HCT116 (cell line): ENCODE data around the gene RUNX2. TPM values are rescaled to one million over a fixed set of nuclear protein-coding genes. Genes with fewer than 3 reads are reported as not detected.

Experiments used
- ATAC-seq: fragments of 200-7000 bp; cut with Tn5 transposase; 2 replicates; pipeline ENCODE4 v1.9.1; 2020; ENCODE audit warnings: mild to moderate bottlenecking, moderate library complexity
- BruUV-seq: library from RNA; stranded (reverse); fragments of 400-500 nt; replicated peaks from 2 replicates; lab custom pipeline; 2021; lab: Mats Ljungman, UMichigan
- CTCF ChIA-PET: fragments of 300-600 bp; sonication (Branson Sonifier 250); formaldehyde crosslinking; loops from one replicate; lab custom pipeline; 2021; ENCODE audit warnings: antibody characterized with exemption; lab: Charles Lee
- POLR2A ChIA-PET: fragments of 300-600, 350-600 bp; sonication (Branson Sonifier 250); formaldehyde crosslinking; loops from one replicate; lab custom pipeline; 2021; ENCODE audit warnings: antibody characterized with exemption; lab: Charles Lee
- RAD21 ChIA-PET, 2 experiments: fragments of 300-600 bp; sonication (Branson Sonifier 250); formaldehyde crosslinking; loops; one replicate each; lab custom pipeline; 2023; ENCODE audit warnings: low total read pairs in 2 of 2; ENCODE audit not compliant: uncharacterized antibody in 2 of 2, unreplicated experiment in 2 of 2, low non-redundant PET in 1 of 2; lab: Charles Lee
- DNase-seq: peaks from one replicate; pipeline ENCODE4 v3.0.0-alpha.2; 2010; ENCODE audit warnings: low read depth, low spot score
- H2AFZ ChIP-seq: fragments of 200-600 bp; shearing (Covaris generic), sonication (generic); 2 replicates; pipeline ENCODE4 v1.6.1; 2017; ENCODE audit warnings: low read depth, mixed run types, mixed read lengths, antibody characterized with exemption, low read length; ENCODE audit not compliant: poor library complexity, severe bottlenecking
- H3K27ac ChIP-seq: 2 replicates; pipeline ENCODE4 v1.5.1; 2012; ENCODE audit warnings: low read depth, low read length
- H3K27me3 ChIP-seq: fragments of 200-600 bp; sonication (generic); 2 replicates; pipeline ENCODE4 v1.6.1; 2016; ENCODE audit warnings: mixed run types, low read length, mixed read lengths; ENCODE audit not compliant: insufficient read depth
- H3K36me3 ChIP-seq, 2 experiments: fragments of 200-500 bp in 1 of 2; fragments of 200-600 bp in 1 of 2; sonication (Bioruptor generic) in 1 of 2; sonication (generic) in 1 of 2; 2 replicates each; pipeline versions ENCODE4 v1.5.1 to v1.6.1; 2014 to 2016; ENCODE audit warnings: low read length in 2 of 2, inconsistent platforms in 1 of 2, mixed read lengths in 1 of 2, mixed run types in 1 of 2; ENCODE audit not compliant: insufficient read depth in 2 of 2, control insufficient read depth in 1 of 2
- H3K4me1 ChIP-seq, 2 experiments: fragments of 200-600 bp in 1 of 2; sonication (generic) in 1 of 2; 2 replicates each; pipeline versions ENCODE4 v1.5.1 to v1.6.1; 2012 to 2017; ENCODE audit warnings: low read length in 2 of 2, inconsistent platforms in 1 of 2, mild to moderate bottlenecking in 1 of 2, mixed read lengths in 1 of 2, mixed run types in 1 of 2, moderate library complexity in 1 of 2; ENCODE audit not compliant: insufficient read depth in 2 of 2, control insufficient read depth in 1 of 2
- H3K4me2 ChIP-seq: fragments of 200-600 bp; sonication (generic); 2 replicates; pipeline ENCODE4 v1.6.1; 2017; ENCODE audit warnings: mixed run types, low read length, mixed read lengths
- H3K4me3 ChIP-seq, 2 experiments: fragments of 200-600 bp in 1 of 2; sonication (generic) in 1 of 2; replicated peaks in 1 of 2; 2 replicates each; pipeline ENCODE4 v1.5.1; 2011 to 2016; ENCODE audit warnings: low read length in 2 of 2, control low read depth in 1 of 2, low read depth in 1 of 2, mild to moderate bottlenecking in 1 of 2, mixed read lengths in 1 of 2, mixed run types in 1 of 2
- H3K79me2 ChIP-seq: fragments of 200-600 bp; sonication (generic); 2 replicates; pipeline ENCODE4 v1.6.1; 2017; ENCODE audit warnings: mild to moderate bottlenecking, mixed run types, low read length, moderate library complexity, mixed read lengths; ENCODE audit not compliant: insufficient read depth
- H3K9ac ChIP-seq: fragments of 200-600 bp; sonication (generic); 2 replicates; pipeline ENCODE4 v1.6.1; 2016; ENCODE audit warnings: low read length, mixed read lengths
- H3K9me2 ChIP-seq: fragments of 200-600 bp; sonication (generic), shearing (Covaris generic); 2 replicates; pipeline ENCODE4 v1.6.1; 2017; ENCODE audit warnings: mixed run types, mild to moderate bottlenecking, moderate library complexity; ENCODE audit not compliant: insufficient read depth
- H3K9me3 ChIP-seq, 2 experiments: fragments of 200-500 bp in 1 of 2; fragments of 200-600 bp in 1 of 2; sonication (Bioruptor generic) in 1 of 2; sonication (generic) in 1 of 2; 2 replicates each; pipeline ENCODE4 v1.6.1; 2014 to 2017; ENCODE audit warnings: low read length in 2 of 2, mixed read lengths in 2 of 2, inconsistent platforms in 1 of 2, low read depth in 1 of 2, mild to moderate bottlenecking in 1 of 2, mixed run types in 1 of 2, moderate library complexity in 1 of 2; ENCODE audit not compliant: control insufficient read depth in 1 of 2, insufficient read depth in 1 of 2
- H4K20me1 ChIP-seq: fragments of 200-600 bp; sonication (generic), shearing (Covaris generic); 2 replicates; pipeline ENCODE4 v1.6.1; 2017; ENCODE audit warnings: mixed run types, mild to moderate bottlenecking, moderate library complexity; ENCODE audit not compliant: insufficient read depth
- CBX3 ChIP-seq: IDR thresholded peaks from 2 replicates; pipeline ENCODE4 v1.6.1; 2012; ENCODE audit warnings: low read depth
- CEBPB ChIP-seq: IDR thresholded peaks from 2 replicates; pipeline ENCODE4 v1.6.1; 2012; ENCODE audit warnings: low read depth
- EGR1 ChIP-seq: IDR thresholded peaks from 2 replicates; pipeline ENCODE4 v1.6.1; 2012; ENCODE audit warnings: low read depth
- EZH2 ChIP-seq: fragments of 200-600 bp; sonication (generic); IDR thresholded peaks from 2 replicates; pipeline ENCODE4 v1.6.1; 2017; ENCODE audit warnings: antibody characterized with exemption, mixed run types
- FOSL1 ChIP-seq: IDR thresholded peaks from 2 replicates; pipeline ENCODE4 v1.6.1; 2012; ENCODE audit warnings: low read depth
- JUND ChIP-seq: IDR thresholded peaks from 2 replicates; pipeline ENCODE4 v1.6.1; 2012
- SIN3A ChIP-seq: IDR thresholded peaks from 2 replicates; pipeline ENCODE4 v1.6.1; 2012; ENCODE audit warnings: low read depth
- SRF ChIP-seq: IDR thresholded peaks from 2 replicates; pipeline ENCODE4 v1.6.1; 2012; ENCODE audit warnings: low read depth
- TCF7L2 ChIP-seq: IDR thresholded peaks from 2 replicates; pipeline ENCODE4 v1.7.0; 2011; ENCODE audit warnings: borderline replicate concordance, inconsistent platforms; ENCODE audit not compliant: insufficient read depth, insufficient read length; ENCODE audit errors: extremely low read depth
- YY1 ChIP-seq: IDR thresholded peaks from 2 replicates; pipeline ENCODE4 v1.6.1; 2011; ENCODE audit warnings: low read length, low read depth, moderate library complexity, mild to moderate bottlenecking; ENCODE audit not compliant: insufficient replicate concordance; ENCODE audit errors: extremely low read depth
- ZNF274 ChIP-seq: fragments of 200-500 bp; sonication (Bioruptor generic); IDR thresholded peaks from 2 replicates; pipeline ENCODE4 v1.6.1; 2014; ENCODE audit warnings: mild to moderate bottlenecking, low read depth, low read length, inconsistent platforms
- intact Hi-C: fragments of 100-400 bp; cut with micrococcal nuclease; formaldehyde crosslinking; loops from 2 replicates; pipeline ENCODE4 v1.10.0; 2022
- total RNA-seq: library from RNA; stranded (reverse); gene quantifications from one replicate; pipeline ENCODE4 v1.2.1, GENCODE V29; 2021; ENCODE audit not compliant: unreplicated experiment
- TF ChIP-seq, protein P1 (sequence below): IDR thresholded peaks from 2 replicates; pipeline ENCODE4 v1.6.1; 2011; ENCODE audit warnings: mild to moderate bottlenecking, low read length, moderate library complexity; ENCODE audit not compliant: insufficient replicate concordance; ENCODE audit errors: extremely low read depth
- TF ChIP-seq, protein P2 (sequence below): IDR thresholded peaks from 2 replicates; pipeline ENCODE4 v1.6.1; 2012
- TF ChIP-seq, protein P3 (sequence below): IDR thresholded peaks from 2 replicates; pipeline ENCODE4 v1.6.1; 2012
- TF ChIP-seq, protein P4 (sequence below), 3 experiments: fragments of 200-600 bp in 1 of 3; sonication (generic) in 1 of 3; IDR thresholded peaks in 2 of 3; conservative IDR thresholded peaks in 1 of 3; 2 replicates each; pipeline ENCODE4 v1.5.1; 2012 to 2017; ENCODE audit warnings: low read depth in 2 of 3, low read length in 2 of 3, antibody characterized with exemption in 1 of 3, borderline replicate concordance in 1 of 3, control low read depth in 1 of 3, mild to moderate bottlenecking in 1 of 3, mixed read lengths in 1 of 3, mixed run types in 1 of 3, moderate library complexity in 1 of 3; ENCODE audit not compliant: insufficient read depth in 1 of 3

The RUNX2 gene
- total RNA-seq, 1 experiment from 2014 or later: 1.1 TPM

DNA sequence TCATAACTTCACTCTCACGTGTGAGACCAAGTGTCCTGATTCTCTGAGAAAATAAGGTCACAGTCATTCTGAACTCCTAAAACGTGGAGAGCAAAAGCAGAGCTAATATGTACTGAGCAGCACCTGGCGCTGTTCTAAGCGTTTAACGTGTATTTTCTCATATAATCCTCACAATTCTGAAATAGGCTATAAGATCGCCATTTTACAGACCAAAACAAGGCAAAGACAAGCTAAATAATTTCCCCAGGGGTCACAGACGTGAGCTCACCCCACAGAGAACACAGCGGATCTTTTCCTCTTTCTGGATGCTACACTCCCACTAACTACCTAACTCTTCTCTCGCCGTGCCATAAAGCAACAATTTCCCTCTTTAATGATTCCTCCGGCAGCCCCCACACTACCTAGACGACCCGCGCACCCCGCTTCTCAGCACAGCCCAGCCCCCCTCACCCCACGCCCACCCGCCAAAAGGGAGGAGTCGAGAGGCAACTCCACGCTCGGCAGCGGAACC lies 49.0 kb downstream of the RUNX2 start:
- Histone ChIP-seq H3K4me1 (peaks cover 6 to 20% of the 10 kb centered on the region in 2 experiments; a peak in 3 of 4 replicates), H4K20me1 (no peaks in the 10 kb centered on the region), H3K9me3 (no peaks in the 10 kb centered on the region), H3K9ac (peak overlapping the region; percentile 86), H3K36me3 (no peaks in the 10 kb centered on the region), H3K4me3 (peak overlapping the region; percentile 68 to 81), H3K27ac (peak overlapping the region; percentile 78), H2AFZ (peak overlapping the region; percentile 14), H3K79me2 (0 out of 2 replicates have a peak, but pooled peaks cover 7% of the 10 kb centered on the region), H3K4me2 (peak overlapping the region; percentile 94), H3K9me2 (no peaks in the 10 kb centered on the region), H3K27me3 (no peaks in the 10 kb centered on the region)
- no peak for DNase-seq
- intact Hi-C loops: loop anchor here (5.0 kb wide), 1 partner anchor 335 kb away; no protein-coding TSS in a partner anchor
- no peak for ATAC-seq
- TSS peak; percentile 79 for BruUV-seq
- ChIA-PET RAD21 (interaction anchor here in 1 of 2 experiments (1.1 kb wide), 1 partner anchor 721 kb away, joined by 3 read pairs; no protein-coding TSS in a partner anchor), CTCF (interaction anchor here (1.1 to 1.9 kb wide), 3 partner anchors 11 to 901 kb away, joined by 3 to 5 read pairs (median 3); no protein-coding TSS in a partner anchor), POLR2A (no interaction called here)
- TF ChIP-seq, protein P1, sequence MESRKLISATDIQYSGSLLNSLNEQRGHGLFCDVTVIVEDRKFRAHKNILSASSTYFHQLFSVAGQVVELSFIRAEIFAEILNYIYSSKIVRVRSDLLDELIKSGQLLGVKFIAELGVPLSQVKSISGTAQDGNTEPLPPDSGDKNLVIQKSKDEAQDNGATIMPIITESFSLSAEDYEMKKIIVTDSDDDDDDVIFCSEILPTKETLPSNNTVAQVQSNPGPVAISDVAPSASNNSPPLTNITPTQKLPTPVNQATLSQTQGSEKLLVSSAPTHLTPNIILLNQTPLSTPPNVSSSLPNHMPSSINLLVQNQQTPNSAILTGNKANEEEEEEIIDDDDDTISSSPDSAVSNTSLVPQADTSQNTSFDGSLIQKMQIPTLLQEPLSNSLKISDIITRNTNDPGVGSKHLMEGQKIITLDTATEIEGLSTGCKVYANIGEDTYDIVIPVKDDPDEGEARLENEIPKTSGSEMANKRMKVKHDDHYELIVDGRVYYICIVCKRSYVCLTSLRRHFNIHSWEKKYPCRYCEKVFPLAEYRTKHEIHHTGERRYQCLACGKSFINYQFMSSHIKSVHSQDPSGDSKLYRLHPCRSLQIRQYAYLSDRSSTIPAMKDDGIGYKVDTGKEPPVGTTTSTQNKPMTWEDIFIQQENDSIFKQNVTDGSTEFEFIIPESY: no peak
- TF ChIP-seq SRF (no peak), JUND (no peak), YY1 (no peak), TCF7L2 (no peak), SIN3A (no peak), EZH2 (no peak), EGR1 (no peak), CBX3 (no peak), CEBPB (no peak), ZNF274 (no peak), FOSL1 (no peak)
- TF ChIP-seq, protein P2, sequence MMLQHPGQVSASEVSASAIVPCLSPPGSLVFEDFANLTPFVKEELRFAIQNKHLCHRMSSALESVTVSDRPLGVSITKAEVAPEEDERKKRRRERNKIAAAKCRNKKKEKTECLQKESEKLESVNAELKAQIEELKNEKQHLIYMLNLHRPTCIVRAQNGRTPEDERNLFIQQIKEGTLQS: no peak
- TF ChIP-seq, protein P3, sequence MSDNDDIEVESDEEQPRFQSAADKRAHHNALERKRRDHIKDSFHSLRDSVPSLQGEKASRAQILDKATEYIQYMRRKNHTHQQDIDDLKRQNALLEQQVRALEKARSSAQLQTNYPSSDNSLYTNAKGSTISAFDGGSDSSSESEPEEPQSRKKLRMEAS: no peak; the same call in 1 of the 2 replicates
- TF ChIP-seq, protein P4, sequence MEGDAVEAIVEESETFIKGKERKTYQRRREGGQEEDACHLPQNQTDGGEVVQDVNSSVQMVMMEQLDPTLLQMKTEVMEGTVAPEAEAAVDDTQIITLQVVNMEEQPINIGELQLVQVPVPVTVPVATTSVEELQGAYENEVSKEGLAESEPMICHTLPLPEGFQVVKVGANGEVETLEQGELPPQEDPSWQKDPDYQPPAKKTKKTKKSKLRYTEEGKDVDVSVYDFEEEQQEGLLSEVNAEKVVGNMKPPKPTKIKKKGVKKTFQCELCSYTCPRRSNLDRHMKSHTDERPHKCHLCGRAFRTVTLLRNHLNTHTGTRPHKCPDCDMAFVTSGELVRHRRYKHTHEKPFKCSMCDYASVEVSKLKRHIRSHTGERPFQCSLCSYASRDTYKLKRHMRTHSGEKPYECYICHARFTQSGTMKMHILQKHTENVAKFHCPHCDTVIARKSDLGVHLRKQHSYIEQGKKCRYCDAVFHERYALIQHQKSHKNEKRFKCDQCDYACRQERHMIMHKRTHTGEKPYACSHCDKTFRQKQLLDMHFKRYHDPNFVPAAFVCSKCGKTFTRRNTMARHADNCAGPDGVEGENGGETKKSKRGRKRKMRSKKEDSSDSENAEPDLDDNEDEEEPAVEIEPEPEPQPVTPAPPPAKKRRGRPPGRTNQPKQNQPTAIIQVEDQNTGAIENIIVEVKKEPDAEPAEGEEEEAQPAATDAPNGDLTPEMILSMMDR (IDR thresholded peaks at IDR 0.05 in 2 of 3, conservative IDR thresholded peaks at IDR 0.05 in 1 of 3; ENCODE audit: borderline replicate concordance in 1 of 3, insufficient read depth in 1 of 3, low read depth in 2 of 3, low read length in 2 of 3): no peak
